Central memory CD8-positive, alpha-beta T cell (primary cell): ENCODE data around the gene TIMP4.

Experiments
- ATAC-seq: fragments of 150-1000 bp; cut with Tn5 transposase; replicated peaks from 2 replicates; pipeline ENCODE4 v1.10.0; 2022; ENCODE audit warnings: mild to moderate bottlenecking, moderate FRiP score, moderate number of reproducible peaks; ENCODE audit not compliant: poor library complexity, severe bottlenecking; ENCODE audit errors: extremely low read depth
- DNase-seq, 2 donors: peaks; one replicate each; pipeline ENCODE4 v3.0.0; 2021; ENCODE audit warnings: low spot score in 2 of 2
- H3K27ac Mint-ChIP-seq: one replicate; pipeline ENCODE4 v1.8.0; 2022; ENCODE audit warnings: low read depth, mild to moderate bottlenecking, moderate library complexity, mixed read lengths
- H3K27me3 Mint-ChIP-seq: one replicate; pipeline ENCODE4 v1.8.0; 2022; ENCODE audit warnings: mixed read lengths
- H3K36me3 Mint-ChIP-seq: one replicate; pipeline ENCODE4 v1.8.0; 2022; ENCODE audit warnings: mild to moderate bottlenecking, moderate library complexity, mixed read lengths; ENCODE audit not compliant: insufficient read depth
- H3K4me1 Mint-ChIP-seq: one replicate; pipeline ENCODE4 v1.8.0; 2022; ENCODE audit warnings: mixed read lengths
- H3K4me3 Mint-ChIP-seq: one replicate; pipeline ENCODE4 v1.8.0; 2022; ENCODE audit warnings: mild to moderate bottlenecking, moderate library complexity, mixed read lengths
- H3K9me3 Mint-ChIP-seq: one replicate; pipeline ENCODE4 v1.8.0; 2022; ENCODE audit warnings: mixed read lengths

Gene TIMP4

GRCh38 chr3:12191559-12191958 is 32.8 kb upstream of the TIMP4 start:
- H3K36me3 Mint-ChIP-seq, result no peaks in the 10 kb centered on the region
- no peak for DNase-seq
- H3K27ac Mint-ChIP-seq, result no peak overlapping the region
- no peaks in the 10 kb centered on the region for H3K9me3 Mint-ChIP-seq
- H3K4me1 Mint-ChIP-seq, result peaks cover 6% of the 10 kb centered on the region
- no peak for ATAC-seq
- peaks cover 11% of the 10 kb centered on the region for H3K27me3 Mint-ChIP-seq
- no peak overlapping the region for H3K4me3 Mint-ChIP-seq

- Mint-ChIP-seq H3K4me3 (no peak overlapping the region), H3K9me3 (no peaks in the 10 kb centered on the region), H3K27ac (no peak overlapping the region), H3K27me3 (peaks cover 11% of the 10 kb centered on the region), H3K4me1 (peaks cover 6% of the 10 kb centered on the region), H3K36me3 (no peaks in the 10 kb centered on the region)
- DNase-seq (no peak), ATAC-seq (no peak)
These were observed 32.1 kb upstream of the TIMP4 start for GRCh38 chr3:12190832-12191231.

GRCh38 chr3:12190221-12190807 is 31.6 kb upstream of the TIMP4 start:
- no peak overlapping the region for H3K27ac Mint-ChIP-seq
- H3K9me3 Mint-ChIP-seq, result no peaks in the 10 kb centered on the region
- H3K4me3 Mint-ChIP-seq, result no peak overlapping the region
- no peak for DNase-seq
- peaks cover 11% of the 10 kb centered on the region for H3K27me3 Mint-ChIP-seq
- no peaks in the 10 kb centered on the region for H3K36me3 Mint-ChIP-seq
- H3K4me1 Mint-ChIP-seq, result peaks cover 6% of the 10 kb centered on the region
- ATAC-seq, result no peak

- peaks cover 6% of the 10 kb centered on the region for H3K4me1 Mint-ChIP-seq
- no peak overlapping the region for H3K27ac Mint-ChIP-seq
- H3K36me3 Mint-ChIP-seq, result no peaks in the 10 kb centered on the region
- H3K9me3 Mint-ChIP-seq, result no peaks in the 10 kb centered on the region
- DNase-seq (no peak), ATAC-seq (no peak)
- peaks cover 11% of the 10 kb centered on the region for H3K27me3 Mint-ChIP-seq
- H3K4me3 Mint-ChIP-seq, result no peak overlapping the region
These were observed 30.1 kb upstream of the TIMP4 start for GRCh38 chr3:12188681-12189287.

- H3K36me3 Mint-ChIP-seq, result no peaks in the 10 kb centered on the region
- DNase-seq (no peak), ATAC-seq (no peak)
- H3K4me3 Mint-ChIP-seq, result no peak overlapping the region
- H3K9me3 Mint-ChIP-seq, result no peaks in the 10 kb centered on the region
- H3K27ac Mint-ChIP-seq, result no peak overlapping the region
- peaks cover 6% of the 10 kb centered on the region for H3K4me1 Mint-ChIP-seq
- peaks cover 11% of the 10 kb centered on the region for H3K27me3 Mint-ChIP-seq
These were observed 29.6 kb upstream of the TIMP4 start for GRCh38 chr3:12188328-12188648.

GRCh38 chr3:12187448-12188327 is 29.0 kb upstream of the TIMP4 start:
- DNase-seq (no peak), ATAC-seq (no peak)
- peaks cover 6% of the 10 kb centered on the region for H3K4me1 Mint-ChIP-seq
- H3K27ac Mint-ChIP-seq, result peak overlapping the region; percentile 44
- H3K36me3 Mint-ChIP-seq, result no peaks in the 10 kb centered on the region
- peaks cover 11% of the 10 kb centered on the region for H3K27me3 Mint-ChIP-seq
- H3K9me3 Mint-ChIP-seq, result no peaks in the 10 kb centered on the region
- H3K4me3 Mint-ChIP-seq, result no peak overlapping the region

- peaks cover 11% of the 10 kb centered on the region for H3K27me3 Mint-ChIP-seq
- ATAC-seq (no peak), DNase-seq (no peak)
- peak overlapping the region; percentile 44 for H3K27ac Mint-ChIP-seq
- H3K4me3 Mint-ChIP-seq, result no peak overlapping the region
- no peaks in the 10 kb centered on the region for H3K36me3 Mint-ChIP-seq
- H3K4me1 Mint-ChIP-seq, result peaks cover 6% of the 10 kb centered on the region
- no peaks in the 10 kb centered on the region for H3K9me3 Mint-ChIP-seq
These were observed 28.0 kb upstream of the TIMP4 start for GRCh38 chr3:12186515-12187286.

GRCh38 chr3:12186046-12186445 is 27.3 kb upstream of the TIMP4 start:
- Mint-ChIP-seq H3K36me3 (no peaks in the 10 kb centered on the region), H3K4me3 (no peak overlapping the region), H3K27me3 (peaks cover 11% of the 10 kb centered on the region), H3K9me3 (no peaks in the 10 kb centered on the region), H3K27ac (no peak overlapping the region), H3K4me1 (peaks cover 6% of the 10 kb centered on the region)
- ATAC-seq (no peak), DNase-seq (no peak)

- Mint-ChIP-seq H3K27ac (no peak overlapping the region), H3K4me1 (peaks cover 6% of the 10 kb centered on the region), H3K36me3 (no peaks in the 10 kb centered on the region), H3K27me3 (peaks cover 3% of the 10 kb centered on the region), H3K9me3 (no peaks in the 10 kb centered on the region), H3K4me3 (no peak overlapping the region)
- no peak for ATAC-seq
- no peak for DNase-seq
These were observed 26.5 kb upstream of the TIMP4 start for GRCh38 chr3:12185172-12185710.

- no peak for DNase-seq
- H3K9me3 Mint-ChIP-seq, result no peaks in the 10 kb centered on the region
- no peaks in the 10 kb centered on the region for H3K36me3 Mint-ChIP-seq
- ATAC-seq, result no peak
- H3K27ac Mint-ChIP-seq, result no peak overlapping the region
- no peak overlapping the region for H3K4me3 Mint-ChIP-seq
- no peaks in the 10 kb centered on the region for H3K27me3 Mint-ChIP-seq
- H3K4me1 Mint-ChIP-seq, result peaks cover 6% of the 10 kb centered on the region
These were observed 25.8 kb upstream of the TIMP4 start for GRCh38 chr3:12184541-12184940.

GRCh38 chr3:12182687-12183441 is 24.2 kb upstream of the TIMP4 start:
- DNase-seq, result no peak
- Mint-ChIP-seq H3K27me3 (no peaks in the 10 kb centered on the region), H3K36me3 (no peaks in the 10 kb centered on the region), H3K4me3 (no peak overlapping the region), H3K9me3 (no peaks in the 10 kb centered on the region), H3K4me1 (peaks cover 6% of the 10 kb centered on the region), H3K27ac (no peak overlapping the region)
- ATAC-seq, result no peak

GRCh38 chr3:12181806-12182205 is 23.1 kb upstream of the TIMP4 start:
- ATAC-seq, result no peak
- H3K36me3 Mint-ChIP-seq, result no peaks in the 10 kb centered on the region
- no peaks in the 10 kb centered on the region for H3K9me3 Mint-ChIP-seq

More at GRCh38 chr3:12181806-12182205, 23.1 kb upstream of the TIMP4 start:
- Mint-ChIP-seq H3K4me1 (no peaks in the 10 kb centered on the region), H3K27ac (no peak overlapping the region), H3K4me3 (no peak overlapping the region), H3K27me3 (no peaks in the 10 kb centered on the region)
- no peak for DNase-seq
